ENCODE data around the gene USP17L11.
"Not testable (repeated sequence)": the region's sequence is repeated elsewhere in the genome, so short reads cannot be mapped to it uniquely, and the experiment has no call there.

Gene USP17L11

GRCh38 chr4:9215105-9215504, at the start of gene USP17L11:
TSS of gene USP17L11 (plus strand) at chr4:9215405. CDS start at chr4:9215405, 0 bp downstream.
- not testable (repeated sequence) for DNase-seq

DNA sequence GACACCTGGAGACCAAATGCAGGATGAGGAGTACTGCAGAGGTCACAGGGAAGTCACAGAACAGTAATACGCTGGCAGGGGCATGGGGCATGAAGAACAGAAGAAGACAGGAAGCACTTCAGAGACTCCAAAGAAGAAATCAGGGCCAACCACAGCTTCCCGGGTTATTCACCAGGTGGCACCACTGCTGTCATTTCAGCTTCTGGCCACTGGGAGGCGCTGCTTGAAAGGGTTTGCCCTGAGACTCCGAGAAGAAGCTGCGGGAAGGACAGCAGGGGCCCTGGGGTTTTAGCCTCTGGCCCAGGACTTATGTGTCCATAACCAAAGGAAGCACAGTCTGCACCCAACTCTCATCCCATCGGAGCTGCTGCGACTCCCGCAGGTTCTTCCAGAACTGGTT, 49.2 kb upstream of the USP17L11 start:
- DNase-seq = not testable (repeated sequence)

DNA sequence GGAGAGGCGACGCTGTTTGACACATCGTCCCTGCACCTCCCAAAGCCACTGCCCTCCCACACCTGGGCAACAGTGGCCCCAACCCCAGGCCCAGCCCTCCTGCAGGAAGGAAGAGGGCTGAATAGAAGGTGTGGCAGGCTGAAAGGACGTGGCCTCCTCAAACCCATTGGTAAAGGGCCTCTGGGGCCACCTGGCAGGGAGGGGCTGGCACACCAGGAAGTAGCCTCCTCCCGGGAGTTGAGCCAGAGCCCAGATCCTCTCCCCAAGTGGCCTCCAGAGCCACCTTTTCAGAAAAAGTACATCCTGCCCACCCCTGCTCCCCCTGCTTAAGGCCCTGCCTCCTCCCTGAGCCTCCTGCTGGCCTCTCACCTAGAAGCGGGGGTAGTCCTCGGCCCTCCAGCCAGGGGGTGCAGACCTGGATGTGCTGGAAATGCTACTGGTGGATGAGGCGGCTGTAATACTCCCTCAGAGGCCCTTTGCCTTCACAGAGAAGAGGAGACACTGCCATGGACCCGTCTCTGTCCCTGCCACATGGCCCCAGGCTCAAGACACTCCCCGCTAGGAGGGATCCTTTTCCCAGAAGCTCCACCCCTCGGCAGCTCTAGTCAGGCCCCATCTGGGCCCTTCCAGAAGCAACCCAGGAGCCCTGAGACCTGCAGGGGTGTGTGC, 45.3 kb upstream of the USP17L11 start, which contains the start of gene FAM90A26:
FAM90A26 (plus strand) TSS at position 619 of the 669 bp plus-strand sequence. CDS start 2,764 bp downstream, outside the sequence.
- not testable (repeated sequence) for DNase-seq

GRCh38 chr4:9210357-9210756, 4.8 kb upstream of the USP17L11 start, which contains the start of gene USP17L10:
TSS of gene USP17L10 (plus strand) at chr4:9210657. CDS start at chr4:9210657, 0 bp downstream.
- DNase-seq = not testable (repeated sequence)

GRCh38 chr4:9214701-9215100, 504 bp upstream of the USP17L11 start:
- not testable (repeated sequence) for DNase-seq

GRCh38 chr4:9219852-9220251, 4.6 kb downstream of the USP17L11 start, which contains the start of gene USP17L12:
TSS of gene USP17L12 (plus strand) at chr4:9220152. CDS start at chr4:9220152, 0 bp downstream.
- not testable (repeated sequence) for DNase-seq

GRCh38 chr4:9224596-9224995, 9.4 kb downstream of the USP17L11 start, which contains the start of gene USP17L13:
TSS of gene USP17L13 (plus strand) at chr4:9224896. CDS start at chr4:9224896, 0 bp downstream.
- DNase-seq = not testable (repeated sequence)

- peak in 1 of 2 donors; percentile 14 for DNase-seq
Measured at GRCh38 chr4:9230249-9230648, 15.0 kb downstream of the USP17L11 start.

DNA sequence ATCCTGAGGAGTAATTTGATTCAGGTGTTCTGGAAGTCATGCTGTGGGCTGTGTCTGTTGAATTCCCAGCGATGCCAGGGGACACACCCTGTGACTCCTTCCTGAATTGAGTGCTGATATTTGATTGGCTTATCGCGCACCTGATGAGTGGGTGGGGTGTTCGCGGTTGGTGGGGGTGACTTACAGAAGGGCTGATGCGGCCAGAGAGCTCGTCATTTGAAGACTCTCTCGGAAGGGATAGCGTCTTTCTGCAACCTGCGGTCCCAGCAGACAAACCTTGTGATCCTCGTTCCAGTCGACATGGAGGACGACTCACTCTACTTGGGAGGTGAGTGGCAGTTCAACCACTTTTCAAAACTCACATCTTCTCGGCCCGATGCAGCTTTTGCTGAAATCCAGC, 18.9 kb downstream of the USP17L11 start, which contains the start of gene USP17L15:
USP17L15 (plus strand) TSS at position 301 of the 400 bp plus-strand sequence; CDS start at position 301, 0 bp downstream.
- not testable (repeated sequence) for DNase-seq

GRCh38 chr4:9238461-9238860, 23.3 kb downstream of the USP17L11 start:
- not testable (repeated sequence) for DNase-seq

DNA sequence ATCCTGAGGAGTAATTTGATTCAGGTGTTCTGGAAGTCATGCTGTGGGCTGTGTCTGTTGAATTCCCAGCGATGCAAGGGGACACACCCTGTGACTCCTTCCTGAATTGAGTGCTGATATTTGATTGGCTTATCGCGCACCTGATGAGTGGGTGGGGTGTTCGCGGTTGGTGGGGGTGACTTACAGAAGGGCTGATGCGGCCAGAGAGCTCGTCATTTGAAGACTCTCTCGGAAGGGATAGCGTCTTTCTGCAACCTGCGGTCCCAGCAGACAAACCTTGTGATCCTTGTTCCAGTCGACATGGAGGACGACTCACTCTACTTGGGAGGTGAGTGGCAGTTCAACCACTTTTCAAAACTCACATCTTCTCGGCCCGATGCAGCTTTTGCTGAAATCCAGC, 28.4 kb downstream of the USP17L11 start, which contains the start of gene USP17L17:
USP17L17 (plus strand) TSS at position 301 of the 400 bp plus-strand sequence; CDS start at position 301, 0 bp downstream.
- DNase-seq = not testable (repeated sequence)

GRCh38 chr4:9247953-9248680, 32.9 kb downstream of the USP17L11 start, which contains the start of gene USP17L18:
TSS of gene USP17L18 (plus strand) at chr4:9248630. CDS start at chr4:9248630, 0 bp downstream.
- DNase-seq = peak; percentile 1 to 13

- DNase-seq = not testable (repeated sequence)
Measured at GRCh38 chr4:9253078-9253477, 37.9 kb downstream of the USP17L11 start, which contains the start of gene USP17L19. TSS of gene USP17L19 (plus strand) at chr4:9253378. CDS start at chr4:9253378, 0 bp downstream.

DNA sequence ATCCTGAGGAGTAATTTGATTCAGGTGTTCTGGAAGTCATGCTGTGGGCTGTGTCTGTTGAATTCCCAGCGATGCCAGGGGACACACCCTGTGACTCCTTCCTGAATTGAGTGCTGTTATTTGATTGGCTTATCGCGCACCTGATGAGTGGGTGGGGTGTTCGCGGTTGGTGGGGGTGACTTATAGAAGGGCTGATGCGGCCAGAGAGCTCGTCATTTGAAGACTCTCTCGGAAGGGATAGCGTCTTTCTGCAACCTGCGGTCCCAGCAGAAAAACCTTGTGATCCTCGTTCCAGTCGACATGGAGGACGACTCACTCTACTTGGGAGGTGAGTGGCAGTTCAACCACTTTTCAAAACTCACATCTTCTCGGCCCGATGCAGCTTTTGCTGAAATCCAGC, 42.6 kb downstream of the USP17L11 start, which contains the start of gene USP17L20:
USP17L20 (plus strand) TSS at position 301 of the 400 bp plus-strand sequence; CDS start at position 301, 0 bp downstream.
- not testable (repeated sequence) for DNase-seq

- DNase-seq = not testable (repeated sequence)
Measured at GRCh38 chr4:9262572-9262971, 47.4 kb downstream of the USP17L11 start, which contains the start of gene USP17L21. TSS of gene USP17L21 (plus strand) at chr4:9262872. CDS start at chr4:9262872, 0 bp downstream.

Data from stimulated activated CD4-positive, alpha-beta T cell treated with anti-CD3 and anti-CD28 coated beads, Interleukin-2, amount 100 ng/mL, for 24 hours (primary cell).